ENCODE measurements around the gene ZNF414.

The ZNF414 gene

GRCh38 chr19:8481201-8481600 lies 32.8 kb downstream of the ZNF414 start:
- DNase-seq (ENCODE audit: low read depth): no peak
- no peak overlapping the region for H3K4me3 ChIP-seq (ENCODE audit: low read depth, low read length)
- no peak for TF ChIP-seq CTCF (conservative IDR thresholded peaks at IDR 0.05; ENCODE audit: low read depth, low read length)

GRCh38 chr19:8478598-8478997 lies 35.4 kb downstream of the ZNF414 start:
- no peak for DNase-seq (ENCODE audit: low read depth)
- TF ChIP-seq CTCF (conservative IDR thresholded peaks at IDR 0.05; ENCODE audit: low read depth, low read length): no peak

GRCh38 chr19:8477889-8478288 lies 36.1 kb downstream of the ZNF414 start:
- TF ChIP-seq CTCF (conservative IDR thresholded peaks at IDR 0.05; ENCODE audit: low read depth, low read length): no peak
- DNase-seq (ENCODE audit: low read depth): no peak
- H3K4me3 ChIP-seq (ENCODE audit: low read depth, low read length): no peak overlapping the region

More at GRCh38 chr19:8478598-8478997, 35.4 kb downstream of the ZNF414 start:
- no peak overlapping the region for H3K4me3 ChIP-seq (ENCODE audit: low read depth, low read length)

GRCh38 chr19:8476524-8476923 lies 37.4 kb downstream of the ZNF414 start:
- TF ChIP-seq CTCF (conservative IDR thresholded peaks at IDR 0.05; ENCODE audit: low read depth, low read length): no peak

GRCh38 chr19:8475005-8475404 lies 39.0 kb downstream of the ZNF414 start:
- DNase-seq (ENCODE audit: low read depth): no peak
- H3K4me3 ChIP-seq (ENCODE audit: low read depth, low read length): no peak overlapping the region
- TF ChIP-seq CTCF (conservative IDR thresholded peaks at IDR 0.05; ENCODE audit: low read depth, low read length): no peak

More at GRCh38 chr19:8476524-8476923, 37.4 kb downstream of the ZNF414 start:
- DNase-seq (ENCODE audit: low read depth): no peak
- no peak overlapping the region for H3K4me3 ChIP-seq (ENCODE audit: low read depth, low read length)

- H3K4me3 ChIP-seq (ENCODE audit: low read depth, low read length): no peak overlapping the region
- no peak for TF ChIP-seq CTCF (conservative IDR thresholded peaks at IDR 0.05; ENCODE audit: low read depth, low read length)
These were observed 40.1 kb downstream of the ZNF414 start for GRCh38 chr19:8473648-8474476.

More at GRCh38 chr19:8473648-8474476, 40.1 kb downstream of the ZNF414 start:
- no peak for DNase-seq (ENCODE audit: low read depth)
